Measurements from ENCODE around the gene EXPH5. TPM values are rescaled to one million over a fixed set of nuclear protein-coding genes. Genes with fewer than 3 reads are reported as not detected.

Gene EXPH5
- total and polyA plus RNA-seq, 2 donors (not counting 1 experiment from before 2014, with no cell fraction given) = 0.12 to 0.37 TPM

DNA sequence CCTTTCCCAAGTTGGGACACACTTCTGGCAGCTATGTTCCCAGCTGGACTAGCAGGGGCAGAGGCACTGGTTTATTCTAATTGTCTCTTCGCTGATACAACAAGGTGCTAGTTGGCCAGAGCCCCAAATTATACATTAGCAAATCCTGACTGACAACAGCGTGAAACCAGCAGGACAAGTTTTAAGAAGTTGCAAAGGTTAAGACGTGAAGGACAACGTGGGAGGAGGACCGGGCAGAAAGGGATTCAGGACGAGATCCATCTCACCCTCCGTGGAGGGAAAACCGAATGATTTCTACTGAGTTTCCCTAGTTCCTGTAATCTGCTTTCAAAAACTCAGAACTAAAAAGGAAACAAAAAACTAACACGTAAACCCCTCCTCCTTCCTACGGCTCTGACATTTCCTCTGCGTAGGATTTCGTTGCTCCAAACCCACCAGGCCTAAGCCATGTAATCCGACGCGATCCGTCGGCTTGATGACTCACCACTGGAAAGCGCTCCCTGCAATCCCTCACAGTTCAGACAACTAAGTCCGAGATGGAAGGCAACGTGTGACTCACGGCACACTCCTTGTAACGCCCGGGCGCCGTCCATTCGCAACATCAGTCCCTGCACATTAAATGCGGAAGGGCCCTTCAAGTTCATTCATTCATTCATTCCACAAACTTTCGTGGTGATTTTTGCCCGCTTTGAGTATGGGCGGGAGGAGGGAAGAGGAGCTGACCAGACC is 96.1 kb downstream of the EXPH5 start:
- Histone ChIP-seq H3K4me2 (replicated peaks; ENCODE audit: low read depth, low read length, poor library complexity, severe bottlenecking) (peak overlapping the region; percentile 93), H3K79me2 (ENCODE audit: control insufficient read depth, insufficient read depth, low read length) (no peaks in the 10 kb centered on the region), H2AFZ (ENCODE audit: insufficient read depth, low read depth, low read length, poor library complexity, severe bottlenecking) (peak overlapping the region; percentile 87), H3K4me3 (ENCODE audit: control extremely low read depth in 1 of 5, extremely low read depth in 1 of 5, insufficient read depth in 1 of 5, low read depth in 2 of 5, low read length in 4 of 5) (peak overlapping the region; percentile 71 to 93 (median 80)), H3K9me3 (ENCODE audit: control extremely low read depth in 1 of 3, control insufficient read depth in 2 of 3, insufficient read depth in 1 of 3, low read length in 2 of 3) (no peaks in the 10 kb centered on the region), H3K9ac (ENCODE audit: low read length) (peak overlapping the region; percentile 75), H3K36me3 (replicated peaks in 1 of 2; ENCODE audit: control extremely low read depth in 1 of 2, control insufficient read depth in 1 of 2, extremely low read depth in 1 of 2, insufficient read depth in 2 of 2, low read length in 1 of 2) (no peaks in the 10 kb centered on the region), H3K27me3 (replicated peaks in 1 of 4; ENCODE audit: control extremely low read depth in 1 of 4, control insufficient read depth in 3 of 4, insufficient read depth in 4 of 4, low read length in 3 of 4) (no peaks in the 10 kb centered on the region), H4K20me1 (ENCODE audit: control insufficient read depth, insufficient read depth, low read length, poor library complexity, severe bottlenecking) (no peaks in the 10 kb centered on the region), H3K4me1 (ENCODE audit: control insufficient read depth in 2 of 2, insufficient read depth in 2 of 2, low read length in 2 of 2) (peaks cover 0 to 7% of the 10 kb centered on the region in 2 donors), H3K27ac (ENCODE audit: low read length in 2 of 2) (peak overlapping the region; percentile 71 to 80)
- ATAC-seq (ENCODE audit: low read depth) (peak; percentile 67), DNase-seq (peak; percentile 80)
- Mint-ChIP-seq H3K4me3 (peak overlapping the region; percentile 100), H3K4me1 (peaks cover 13% of the 10 kb centered on the region), H3K9me3 (ENCODE audit: insufficient read depth) (no peaks in the 10 kb centered on the region), H3K27ac (peak overlapping the region; percentile 98), H3K27me3 (no peaks in the 10 kb centered on the region)
- 2% methylated on average over 24 of the region's 30 CpGs for WGBS (ENCODE audit: insufficient coverage)
- CTCF ChIA-PET = no interaction called here
- intact Hi-C loops (cut with micrococcal nuclease) = loop anchor here (1.0 to 10.0 kb wide), 3 partner anchors 30 to 373 kb away; partner anchors contain the start of genes ACAT1, ATM, C11orf65 and NPAT
- no peak for TF ChIP-seq CTCF (IDR thresholded peaks at IDR 0.05)
- TF ChIP-seq EZH2 (IDR thresholded peaks at IDR 0.05; ENCODE audit: borderline replicate concordance, insufficient read depth, low read depth, low read length, poor library complexity, severe bottlenecking) = no peak
- POLR2A ChIA-PET = no interaction called here
